ENCODE measurements around the gene CSK.

DNA sequence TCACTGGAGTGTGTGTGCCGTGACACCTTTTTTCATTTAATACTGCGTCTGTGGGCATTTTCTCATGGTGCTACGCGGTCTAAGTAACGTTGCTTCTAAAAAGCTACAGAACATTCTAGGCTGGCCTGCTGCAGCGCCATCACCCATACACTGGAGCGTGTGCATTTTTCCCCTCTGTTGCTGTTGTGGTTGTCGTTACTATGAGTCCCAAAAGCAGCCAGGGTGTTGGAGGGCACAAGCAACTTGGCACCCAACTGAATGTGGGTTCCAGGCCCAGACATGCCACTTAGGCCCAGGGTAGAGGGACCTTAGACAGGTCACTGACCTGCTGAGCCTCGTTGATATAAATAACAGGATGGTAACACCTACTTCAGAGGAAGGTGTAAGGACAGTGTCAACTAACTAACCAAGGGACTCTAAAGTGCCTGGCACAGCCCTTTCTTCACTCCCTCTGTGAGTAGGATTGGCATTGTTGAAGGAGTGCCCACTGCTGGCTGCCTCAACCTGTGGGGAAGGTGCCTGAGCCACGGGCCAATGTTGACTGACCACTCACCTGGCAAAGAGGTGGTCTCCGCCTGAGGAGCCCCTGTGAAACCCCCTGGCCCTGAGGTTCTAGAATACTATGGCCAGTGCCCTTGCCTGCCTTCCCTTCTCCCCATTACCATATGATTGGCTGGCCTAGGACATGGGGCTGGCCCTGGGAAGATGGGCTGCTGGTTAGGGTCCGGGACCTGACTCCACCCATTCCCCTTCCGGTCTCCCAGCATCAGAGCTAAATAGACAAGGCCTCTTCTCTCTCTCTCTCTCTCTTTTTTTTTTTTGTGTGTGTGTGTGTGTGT is 3.5 kb downstream of the CSK start:
- TF ChIP-seq CTCF (IDR thresholded peaks at IDR 0.05; ENCODE audit: low read depth, low read length) = no peak; the same call in 1 of the 2 replicates
- TF ChIP-seq EZH2phosphoT487 (IDR thresholded peaks at IDR 0.05; ENCODE audit: low read depth) = no peak
